Fibroblast of skin of left quadriceps (primary cell): ENCODE data around the gene ATG5.
"Not testable (repeated sequence)": the region's sequence is repeated elsewhere in the genome, so short reads cannot be mapped to it uniquely, and the experiment has no call there.

Source experiments
- DNase-seq, 2 experiments: peaks; one replicate each; pipeline ENCODE4 v3.0.0-alpha.2; 2013; ENCODE audit warnings: low read depth in 2 of 2

The ATG5 gene

GRCh38 chr6:106257195-106257594 is 68.4 kb downstream of the ATG5 start:
- no peak for DNase-seq

DNA sequence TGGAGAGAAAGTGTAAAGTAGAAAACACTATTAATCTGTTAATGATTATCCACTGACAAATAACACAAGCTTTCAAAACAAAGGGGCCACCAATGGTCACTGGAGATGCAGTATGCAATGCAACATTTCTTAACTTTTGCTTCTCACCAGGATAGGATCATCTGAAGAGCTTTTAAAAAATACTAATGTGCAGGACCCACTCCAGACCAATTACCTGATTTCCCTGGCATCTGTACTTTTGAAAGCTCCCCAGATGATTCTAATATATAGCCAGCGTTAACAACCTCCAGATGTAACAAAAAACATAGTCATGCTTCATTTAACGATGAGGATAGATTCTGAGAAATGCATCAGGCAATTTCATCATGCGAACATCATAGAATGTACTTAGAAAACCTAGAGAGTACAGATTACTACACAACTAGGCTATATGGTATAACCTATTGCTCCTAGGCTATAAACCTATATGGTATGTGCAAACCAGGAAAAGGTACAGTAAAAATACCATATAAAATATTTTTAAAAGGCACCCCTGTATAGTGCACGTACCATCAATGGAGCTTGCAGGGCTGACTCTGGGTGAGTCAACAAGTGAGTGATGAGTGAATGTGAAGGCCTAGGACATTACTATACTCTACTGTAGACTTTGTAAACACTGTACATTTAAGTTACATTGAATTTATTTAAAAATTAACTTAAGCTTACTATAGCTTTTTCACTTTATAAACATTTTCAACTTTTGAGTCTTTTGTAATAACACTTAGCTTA is 69.2 kb downstream of the ATG5 start:
- DNase-seq, result peak; percentile 85 to 88

DNA sequence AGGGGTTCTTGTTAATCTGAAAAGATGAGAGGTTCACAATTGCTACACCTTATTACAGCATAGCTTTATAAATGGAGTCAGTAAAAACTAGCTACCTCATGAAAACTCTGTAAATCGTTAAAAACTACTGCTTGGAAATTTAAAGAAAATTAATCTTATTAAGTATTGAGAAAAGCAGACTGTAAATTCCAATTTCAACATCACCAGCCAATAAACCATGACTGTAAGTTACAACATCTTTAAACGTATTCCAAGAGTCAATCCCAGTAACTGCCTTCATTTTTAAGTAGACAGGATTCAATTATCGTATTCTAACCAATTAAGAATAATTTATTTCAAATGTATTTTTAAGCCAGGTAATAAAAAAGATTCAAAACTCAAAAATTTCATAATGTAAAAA is 70.3 kb downstream of the ATG5 start:
- DNase-seq, result no peak

- peak in 1 of 2 experiments; percentile 78 for DNase-seq
Observed at GRCh38 chr6:106254636-106255035, 70.9 kb downstream of the ATG5 start.

GRCh38 chr6:106253731-106254130 is 71.8 kb downstream of the ATG5 start:
- DNase-seq, result peak in 1 of 2 experiments; percentile 70

DNA sequence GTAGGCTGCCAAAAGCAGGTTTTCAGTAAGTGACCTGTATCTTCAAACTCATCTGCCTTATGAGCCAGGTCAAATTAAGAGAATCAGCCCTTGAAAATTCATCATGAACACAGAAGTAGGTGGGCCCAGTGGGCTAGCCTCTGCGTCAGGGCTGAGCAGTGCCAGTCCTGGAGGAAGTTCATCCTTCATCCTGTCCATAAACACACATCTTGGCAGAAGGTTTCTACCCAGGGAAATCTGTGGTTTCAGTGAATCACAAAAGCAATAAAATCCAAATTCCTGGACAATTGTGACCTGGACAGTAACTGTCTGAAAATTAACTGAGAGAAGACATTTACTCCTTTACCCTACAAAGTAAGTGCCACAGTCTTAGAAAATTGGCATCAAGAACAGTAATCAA is 72.4 kb downstream of the ATG5 start:
- DNase-seq, result peak; percentile 76 to 80

GRCh38 chr6:106252687-106253086 is 72.9 kb downstream of the ATG5 start:
- no peak for DNase-seq

- DNase-seq, result not testable (repeated sequence)
Observed at GRCh38 chr6:106251531-106252255, 73.9 kb downstream of the ATG5 start.

DNA sequence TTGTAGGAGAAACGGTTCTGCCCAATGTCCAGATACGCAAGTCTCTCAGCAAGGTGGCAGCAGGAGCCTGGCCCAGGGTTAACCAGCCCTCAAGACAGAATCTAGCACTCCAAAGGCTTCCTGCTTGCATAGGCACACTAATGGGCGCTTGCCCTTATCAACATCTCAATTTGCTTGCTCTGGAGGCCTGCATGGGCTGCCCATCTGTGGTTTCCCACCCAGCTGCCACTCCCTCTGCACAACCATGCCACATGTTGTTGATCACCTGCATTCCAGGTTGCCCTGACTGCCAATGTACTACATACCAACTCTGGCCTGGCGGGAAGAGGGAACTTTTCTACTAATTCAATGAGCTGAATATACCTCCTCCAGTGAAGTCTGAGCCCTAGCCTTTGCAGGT is 74.6 kb downstream of the ATG5 start:
- DNase-seq, result no peak

- no peak for DNase-seq
Observed at GRCh38 chr6:106249658-106250057, 75.9 kb downstream of the ATG5 start.

DNA sequence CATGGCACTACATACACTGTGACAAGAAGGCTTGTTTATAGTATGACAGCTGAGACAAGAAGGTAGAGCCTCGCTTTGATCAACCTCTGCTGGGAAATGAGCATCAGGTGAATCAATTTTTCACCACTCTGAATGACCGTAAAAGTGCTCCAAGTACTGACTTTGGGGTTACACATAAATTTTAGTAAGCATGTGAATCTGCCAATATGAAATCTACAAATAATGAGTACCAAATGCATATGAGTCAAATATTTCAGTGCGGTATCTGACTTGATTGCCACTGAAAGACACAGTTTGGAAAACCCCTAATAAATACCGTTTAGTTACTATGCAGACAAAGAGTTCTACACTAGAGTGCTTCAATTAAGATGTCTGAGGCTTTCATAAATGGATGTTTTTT is 77.8 kb downstream of the ATG5 start:
- DNase-seq, result no peak

DNA sequence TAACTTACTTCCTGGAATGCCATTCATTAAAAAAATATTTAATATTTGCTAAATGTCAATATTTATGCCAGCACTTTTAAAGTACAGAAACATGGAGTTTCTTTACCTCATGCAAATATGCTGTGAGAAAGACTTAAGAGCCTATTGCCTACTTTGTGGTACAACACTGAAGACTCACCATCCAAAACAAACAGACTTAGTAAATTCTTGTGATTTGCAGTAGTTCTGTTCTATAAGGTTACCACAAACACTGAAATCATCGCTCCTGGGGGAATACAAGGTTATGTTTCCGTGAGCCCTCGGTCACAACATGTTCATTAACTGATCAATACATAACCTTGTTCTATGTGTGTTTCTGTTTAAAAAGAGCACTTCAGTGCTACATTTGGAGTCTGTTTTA is 78.3 kb downstream of the ATG5 start:
- DNase-seq, result no peak

DNA sequence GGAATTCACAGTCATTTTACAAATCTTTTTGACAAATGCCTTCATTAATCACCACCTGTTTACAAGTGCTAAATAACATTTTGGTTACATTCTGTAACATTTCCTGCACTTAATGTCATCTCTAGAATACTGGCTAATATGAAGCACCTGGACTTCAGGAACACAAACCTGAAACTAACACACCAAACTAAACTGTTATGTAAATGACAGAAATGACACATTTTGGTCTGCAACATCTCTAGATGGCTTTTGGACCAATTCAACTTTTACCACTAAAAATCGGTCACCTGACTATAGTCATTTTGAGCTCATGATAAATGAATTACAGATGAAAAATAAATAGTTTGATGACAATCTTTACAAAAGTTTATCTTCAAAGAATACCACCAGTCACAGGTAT is 80.6 kb downstream of the ATG5 start:
- no peak for DNase-seq

DNA sequence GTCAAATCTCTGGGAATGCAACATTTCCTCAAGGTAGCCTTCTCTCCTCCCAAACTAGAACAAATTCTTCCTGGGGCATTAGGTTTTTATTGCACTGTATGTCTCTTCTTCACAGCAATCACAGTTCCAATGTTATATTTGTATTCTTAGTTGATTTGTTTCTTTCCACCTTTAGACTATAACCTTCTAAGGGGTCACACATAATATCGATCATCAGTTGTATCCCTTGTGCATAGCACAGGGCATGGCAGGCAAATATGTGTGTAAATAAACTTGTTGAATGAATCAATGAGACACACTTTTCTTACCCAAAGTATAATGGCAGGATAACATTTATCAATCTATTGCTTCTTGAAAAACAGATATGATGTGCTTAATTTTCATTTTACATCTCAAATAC is 81.0 kb downstream of the ATG5 start:
- no peak for DNase-seq

- DNase-seq, result no peak
Observed at GRCh38 chr6:106243261-106243660, 82.3 kb downstream of the ATG5 start.

- DNase-seq, result no peak
Observed at GRCh38 chr6:106241498-106241897, 84.1 kb downstream of the ATG5 start.

GRCh38 chr6:106237286-106237685 is 88.3 kb downstream of the ATG5 start:
- DNase-seq, result no peak

DNA sequence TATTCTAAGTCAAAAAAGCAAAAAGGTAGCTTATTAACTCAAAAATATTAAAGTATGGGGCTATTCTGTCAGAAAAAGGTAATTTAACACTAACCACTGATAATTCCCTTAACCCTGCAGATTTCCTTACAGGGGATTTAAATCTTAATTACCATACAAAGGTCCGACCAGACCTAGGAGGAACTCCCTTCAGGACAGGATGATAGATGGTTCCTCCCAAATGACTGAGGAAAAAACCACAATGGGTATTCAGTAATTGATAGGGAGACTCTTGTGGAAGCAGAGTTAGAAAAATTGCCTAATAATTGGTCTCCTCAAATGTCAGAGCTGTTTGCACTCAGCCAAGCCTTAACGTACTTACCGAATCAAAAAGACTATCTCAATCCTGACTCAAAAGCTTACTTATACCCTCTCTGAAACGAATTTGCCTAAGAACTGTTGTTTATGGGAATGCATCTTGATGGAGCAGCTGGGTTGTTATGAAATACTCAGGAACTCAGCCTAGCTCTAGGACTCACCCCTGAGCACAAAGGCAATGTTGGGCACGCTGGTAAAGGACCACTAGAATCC is 95.6 kb downstream of the ATG5 start:
- not testable (repeated sequence) for DNase-seq

DNA sequence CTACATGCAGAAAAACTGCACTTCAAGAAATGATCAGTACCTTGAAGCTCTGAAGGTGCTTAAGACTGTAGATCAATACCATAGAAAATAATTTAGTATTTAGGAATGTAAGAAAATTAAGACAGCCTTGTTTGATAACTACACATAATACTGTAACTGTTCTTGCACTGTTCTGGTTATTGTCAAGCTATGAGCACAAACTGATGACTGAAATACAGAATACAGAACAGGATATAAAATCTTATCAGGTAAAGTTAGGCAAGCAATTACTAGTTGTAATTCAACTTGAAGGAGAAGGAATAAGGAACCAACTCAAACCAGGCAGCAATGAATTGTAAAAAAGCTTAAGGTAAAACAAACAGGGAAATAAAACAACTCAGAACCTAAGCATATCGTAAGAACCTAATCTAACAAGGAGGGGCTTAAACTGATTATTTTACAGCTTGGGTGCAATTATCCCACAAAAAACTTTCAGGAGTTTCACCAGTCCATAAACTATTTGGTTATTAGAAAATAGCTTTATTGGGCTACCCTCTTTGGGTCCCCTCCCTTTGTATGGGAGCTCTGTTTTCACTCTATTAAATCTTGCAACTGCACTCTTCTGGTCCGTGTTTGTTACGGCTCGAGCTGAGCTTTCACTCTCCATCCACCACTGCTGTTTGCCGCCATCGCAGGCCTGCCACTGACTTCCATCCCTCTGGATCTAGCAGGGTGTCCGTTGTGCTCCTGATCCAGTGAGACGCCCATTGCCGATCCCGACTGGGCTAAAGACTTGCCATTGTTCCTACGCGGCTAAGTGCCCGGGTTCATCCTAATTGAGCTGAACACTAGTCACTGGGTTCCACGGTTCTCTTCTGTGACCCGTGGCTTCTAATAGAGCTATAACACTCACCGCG is 97.7 kb downstream of the ATG5 start:
- DNase-seq, result no peak

DNA sequence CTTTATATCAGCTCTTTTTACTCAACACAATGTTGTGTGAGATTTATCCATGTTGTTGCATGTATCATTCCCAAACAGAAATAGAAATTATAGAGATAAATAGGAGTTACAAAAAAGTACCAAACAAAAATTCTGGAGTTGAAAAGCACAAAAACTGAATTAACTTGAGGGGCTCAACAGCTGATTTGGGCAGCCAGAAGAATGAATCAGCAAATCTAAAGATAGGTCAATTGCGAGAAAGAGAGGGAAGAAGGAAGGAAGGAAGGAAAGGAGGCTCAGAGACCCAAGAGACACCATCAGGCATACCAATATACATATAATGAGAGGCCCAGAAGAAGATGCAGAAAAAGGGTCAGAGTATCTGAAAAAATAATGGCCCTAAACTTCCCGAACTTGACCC is 98.9 kb downstream of the ATG5 start:
- DNase-seq, result no peak

DNA sequence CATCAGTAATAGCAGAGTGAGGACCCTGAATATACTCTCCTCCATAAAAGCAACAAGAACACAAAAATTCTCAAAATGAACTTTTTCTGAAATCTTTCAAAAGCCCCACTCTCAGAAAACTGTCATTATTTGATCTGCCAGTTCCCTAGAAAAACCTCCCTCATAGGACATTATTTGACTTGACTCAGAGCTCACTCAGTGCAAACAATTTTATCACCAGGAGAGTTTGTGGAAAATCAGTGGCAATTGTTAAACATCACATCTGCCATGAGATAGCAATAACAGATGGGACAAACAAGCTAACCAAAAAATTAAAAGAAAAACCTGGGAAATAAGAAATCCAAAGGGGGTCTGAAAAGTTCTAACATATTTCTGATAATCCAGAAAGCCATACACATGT is 100.0 kb downstream of the ATG5 start:
- no peak for DNase-seq
